IMR-90 (cell line): ENCODE data around the gene SGSM2. TPM values are rescaled to one million over a fixed set of nuclear protein-coding genes. Genes with fewer than 3 reads are reported as not detected.

ENCODE experiments used
- ATAC-seq: fragments of 200-7000 bp; cut with Tn5 transposase; 2 replicates; pipeline ENCODE4 v1.9.1; 2020; ENCODE audit warnings: low read depth, mild to moderate bottlenecking, moderate library complexity
- BruUV-seq: library from RNA; stranded (reverse); fragments of 400-500 nt; replicated peaks from 2 replicates; lab custom pipeline; 2021; lab: Mats Ljungman, UMichigan
- CTCF ChIA-PET: fragments of 300-600 bp; formaldehyde crosslinking; extraction: SDS; loops from one replicate; lab custom pipeline; 2021; ENCODE audit warnings: antibody characterized with exemption; lab: Yijun Ruan, JAX
- POLR2A ChIA-PET: fragments of 300-600 bp; sonication (Branson Sonifier 250); formaldehyde crosslinking; loops from one replicate; lab custom pipeline; 2022; ENCODE audit warnings: antibody characterized with exemption; ENCODE audit not compliant: unreplicated experiment; lab: Charles Lee
- DNase-seq: peaks from one replicate; pipeline ENCODE4 v3.0.0; 2013
- H2AFZ ChIP-seq: replicated peaks from 2 replicates; pipeline ENCODE3; 2013; ENCODE audit warnings: low read length, mild to moderate bottlenecking; ENCODE audit not compliant: poor library complexity
- H2AK5ac ChIP-seq: 2 replicates; pipeline ENCODE4 v1.6.1; 2013; ENCODE audit warnings: low read depth, low read length, inconsistent platforms
- H2AK9ac ChIP-seq: replicated peaks from 2 replicates; pipeline ENCODE3; 2013; ENCODE audit warnings: mild to moderate bottlenecking, low read depth, low read length, moderate library complexity; ENCODE audit not compliant: poor library complexity
- H2BK120ac ChIP-seq: 2 replicates; pipeline ENCODE4 v1.6.1; 2013; ENCODE audit warnings: low read depth, low read length, inconsistent platforms
- H2BK15ac ChIP-seq: 3 replicates; pipeline ENCODE4 v1.6.1; 2013; ENCODE audit warnings: low read depth, low read length, inconsistent platforms
- H2BK20ac ChIP-seq: 2 replicates; pipeline ENCODE4 v1.6.1; 2013; ENCODE audit warnings: low read depth, mild to moderate bottlenecking, inconsistent platforms, low read length, moderate library complexity
- H2BK5ac ChIP-seq: 2 replicates; pipeline ENCODE4 v1.6.1; 2013; ENCODE audit warnings: mild to moderate bottlenecking, low read depth, low read length, inconsistent platforms; ENCODE audit not compliant: poor library complexity, severe bottlenecking
- H3K14ac ChIP-seq: replicated peaks from 2 replicates; pipeline ENCODE4 v1.6.1; 2013; ENCODE audit warnings: low read depth, low read length, inconsistent platforms
- H3K18ac ChIP-seq: 2 replicates; pipeline ENCODE4 v1.6.1; 2013; ENCODE audit warnings: low read depth, low read length, control low read depth
- H3K23ac ChIP-seq: 2 replicates; pipeline ENCODE4 v1.6.1; 2013; ENCODE audit warnings: low read depth, low read length, inconsistent platforms
- H3K27ac ChIP-seq: 2 replicates; pipeline ENCODE4 v1.5.1; 2013; ENCODE audit warnings: mild to moderate bottlenecking, control low read depth, low read length; ENCODE audit not compliant: insufficient read depth
- H3K27me3 ChIP-seq: 2 replicates; pipeline ENCODE4 v1.6.1; 2013; ENCODE audit warnings: low read length; ENCODE audit not compliant: control insufficient read depth, insufficient read depth
- H3K36me3 ChIP-seq: 2 replicates; pipeline ENCODE4 v1.6.1; 2013; ENCODE audit warnings: low read length, mixed read lengths; ENCODE audit not compliant: control insufficient read depth, insufficient read depth
- H3K4ac ChIP-seq: 2 replicates; pipeline ENCODE4 v1.6.1; 2013; ENCODE audit warnings: low read depth, low read length, inconsistent platforms
- H3K4me1 ChIP-seq: 2 replicates; pipeline ENCODE4 v1.6.1; 2013; ENCODE audit warnings: low read length, mixed read lengths; ENCODE audit not compliant: control insufficient read depth, insufficient read depth
- H3K4me2 ChIP-seq: 2 replicates; pipeline ENCODE4 v1.6.1; 2013; ENCODE audit warnings: low read depth, mild to moderate bottlenecking, control low read depth, low read length, moderate library complexity
- H3K4me3 ChIP-seq: 2 replicates; pipeline ENCODE4 v1.5.1; 2013; ENCODE audit warnings: low read depth, mild to moderate bottlenecking, control low read depth, low read length, moderate library complexity; ENCODE audit not compliant: insufficient read depth
- H3K56ac ChIP-seq: 2 replicates; pipeline ENCODE4 v1.6.1; 2013; ENCODE audit warnings: low read length, inconsistent platforms; ENCODE audit not compliant: insufficient read depth; ENCODE audit errors: extremely low read depth
- H3K79me1 ChIP-seq, 2 experiments: 2 replicates each; pipeline ENCODE4 v1.6.1; 2013; ENCODE audit warnings: low read length in 2 of 2, inconsistent platforms in 1 of 2, low read depth in 1 of 2
- H3K9ac ChIP-seq: 2 replicates; pipeline ENCODE4 v1.6.1; 2013; ENCODE audit warnings: low read depth, low read length, control low read depth
- H3K9me1 ChIP-seq: 2 replicates; pipeline ENCODE4 v1.6.1; 2013; ENCODE audit warnings: low read length, inconsistent platforms; ENCODE audit not compliant: insufficient read depth
- H3K9me3 ChIP-seq: 2 replicates; pipeline ENCODE4 v1.6.1; 2013; ENCODE audit warnings: low read length; ENCODE audit not compliant: control insufficient read depth, insufficient read depth
- H4K20me1 ChIP-seq: 2 replicates; pipeline ENCODE4 v1.6.1; 2013; ENCODE audit warnings: low read length, inconsistent platforms; ENCODE audit not compliant: insufficient read depth
- H4K5ac ChIP-seq: 2 replicates; pipeline ENCODE4 v1.6.1; 2013; ENCODE audit warnings: mild to moderate bottlenecking, low read depth, low read length, control low read depth
- H4K8ac ChIP-seq, 2 experiments: 2 replicates each; pipeline ENCODE4 v1.6.1; 2013; ENCODE audit warnings: low read depth in 2 of 2, low read length in 2 of 2, control low read depth in 1 of 2, inconsistent platforms in 1 of 2
- H4K91ac ChIP-seq: 2 replicates; pipeline ENCODE4 v1.6.1; 2013; ENCODE audit warnings: low read depth, low read length, inconsistent platforms; ENCODE audit not compliant: insufficient read depth
- BHLHE40 ChIP-seq: fragments of 150-350 bp; IDR thresholded peaks from 2 replicates; pipeline ENCODE4 v1.6.1; 2016; ENCODE audit warnings: mild to moderate bottlenecking, low read depth, low read length
- FOS ChIP-seq: fragments of 150-350 bp; IDR thresholded peaks from 2 replicates; pipeline ENCODE4 v1.6.1; 2016; ENCODE audit warnings: low read depth, low read length
- MAFK ChIP-seq: IDR thresholded peaks from 2 replicates; pipeline ENCODE4 v1.6.1; 2012; ENCODE audit warnings: low read depth, low read length, improper control_type of control experiment
- MAZ ChIP-seq: IDR thresholded peaks from 2 replicates; pipeline ENCODE4 v1.6.1; 2012; ENCODE audit warnings: low read depth, mild to moderate bottlenecking, low read length, improper control_type of control experiment, moderate library complexity, borderline replicate concordance
- MXI1 ChIP-seq: IDR thresholded peaks from 2 replicates; pipeline ENCODE4 v1.6.1; 2012; ENCODE audit warnings: low read depth, mild to moderate bottlenecking, low read length, moderate library complexity, borderline replicate concordance
- NFE2L2 ChIP-seq: fragments of 150-350 bp; IDR thresholded peaks from 2 replicates; pipeline ENCODE4 v1.6.1; 2016; ENCODE audit warnings: low read depth, mild to moderate bottlenecking, low read length
- RFX5 ChIP-seq: IDR thresholded peaks from 2 replicates; pipeline ENCODE4 v1.8.0; 2012; ENCODE audit warnings: low read depth, mild to moderate bottlenecking, low read length, moderate library complexity
- USF2 ChIP-seq: fragments of 150-350 bp; IDR thresholded peaks from 2 replicates; pipeline ENCODE4 v1.6.1; 2017; ENCODE audit warnings: mild to moderate bottlenecking, antibody characterized with exemption, low read length, low read depth
- WGBS, 2 experiments: methylation state at CpG; one replicate each; pipeline versions ENCODE4 v1.1.5 to v1.1.7; 2013; ENCODE audit warnings: missing lambda C conversion rate in 2 of 2; ENCODE audit not compliant: insufficient read length in 1 of 2; ENCODE audit errors: extremely low coverage in 2 of 2; 5-methylcytosine and 5-hydroxymethylcytosine counted together
- dilution Hi-C: fragments of 300-500 bp; cut with HindIII; formaldehyde crosslinking; loops from one replicate; pipeline ENCODE4 v1.14.3; 2018; ENCODE audit warnings: low sequenced_read_pairs; ENCODE audit not compliant: unreplicated experiment
- in situ Hi-C: fragments of 300-500 bp; cut with MboI; formaldehyde crosslinking; loops from 3 replicates; pipeline ENCODE4 v1.14.3; 2019; ENCODE audit warnings: low sequenced_read_pairs, inconsistent platforms, mixed read lengths
- intact Hi-C: fragments of 100-400 bp; cut with micrococcal nuclease; formaldehyde crosslinking; loops from 2 replicates; pipeline ENCODE4 v1.10.0; 2022
- polyA plus RNA-seq, 3 experiments: library from polyadenylated mRNA; depleted of rRNA; stranded (reverse); fragments of >200 nt; gene quantifications; 2 replicates each; pipeline ENCODE4 v1.2.3, GENCODE V29; 2012; ENCODE audit warnings: low replicate concordance in 1 of 3
- total RNA-seq: library from RNA; depleted of rRNA; stranded (reverse); fragments of >200 nt; gene quantifications from 2 replicates; pipeline ENCODE4 v1.2.3, GENCODE V29; 2012

SGSM2 gene
- total and polyA plus RNA-seq, 2 of the 4 experiments (the other 2 are of a cell fraction), result 13.6 to 81.2 TPM

- TF ChIP-seq RFX5 (no peak), NFE2L2 (no peak), FOS (no peak), USF2 (no peak)
These were observed 38.1 kb downstream of the SGSM2 start (continued) for GRCh38 chr17:2375406-2375805.

GRCh38 chr17:2376107-2376506 is 38.8 kb downstream of the SGSM2 start:
- H3K4me1 ChIP-seq, result no peaks in the 10 kb centered on the region
- CTCF ChIA-PET, result no interaction called here
- no peak overlapping the region for H2BK15ac ChIP-seq
- 80% methylated on average over 1 of the region's 14 CpGs; no CpG with 5 or more reads in 1 of the 2 experiments for WGBS, 2 experiments
- POLR2A ChIA-PET, result no interaction called here
- no peak overlapping the region for H3K4ac ChIP-seq
- TF ChIP-seq RFX5, result no peak
- TF ChIP-seq MAZ, result no peak
- no peak for TF ChIP-seq BHLHE40
- TF ChIP-seq MAFK, result no peak
- no peak for TF ChIP-seq MXI1
- H4K5ac ChIP-seq, result no peak overlapping the region
- H2AK9ac ChIP-seq, result no peak overlapping the region
- H4K91ac ChIP-seq, result no peak overlapping the region
- no peak overlapping the region for H2BK120ac ChIP-seq
- H2AFZ ChIP-seq, result no peak overlapping the region
- BruUV-seq, result no TSS peak
- in situ Hi-C loops, result loop anchor here (5.0 kb wide), 1 partner anchor 36 kb away; no protein-coding TSS in a partner anchor
- no peak overlapping the region for H2AK5ac ChIP-seq
- peaks cover 62% of the 10 kb centered on the region for H3K36me3 ChIP-seq
- H3K9me3 ChIP-seq, result no peaks in the 10 kb centered on the region
- ATAC-seq (no peak), DNase-seq (no peak)
- H4K8ac ChIP-seq, result no peak overlapping the region
- no peak overlapping the region for H3K14ac ChIP-seq
- H3K9ac ChIP-seq, result no peak overlapping the region
- no peaks in the 10 kb centered on the region; the same call in 1 of the 2 replicates for H4K20me1 ChIP-seq
- dilution Hi-C loops, result no loop called here
- no peak overlapping the region for H3K56ac ChIP-seq
- H3K27ac ChIP-seq, result no peak overlapping the region
- H2BK20ac ChIP-seq, result no peak overlapping the region
- no peaks in the 10 kb centered on the region for H3K79me1 ChIP-seq
- H3K27me3 ChIP-seq, result no peaks in the 10 kb centered on the region
- no peak overlapping the region for H3K18ac ChIP-seq
- intact Hi-C loops, result no loop called here
- no peak overlapping the region for H3K4me2 ChIP-seq
- no peak overlapping the region for H2BK5ac ChIP-seq
- 0 out of 2 replicates have a peak, but pooled peaks cover 3% of the 10 kb centered on the region for H3K9me1 ChIP-seq
- no peak overlapping the region for H3K23ac ChIP-seq
- no peak overlapping the region for H3K4me3 ChIP-seq
